ENCODE measurements around the gene PRELID3B. TPM values are rescaled to one million over a fixed set of nuclear protein-coding genes. Genes with fewer than 3 reads are reported as not detected.

PRELID3B gene
- total and polyA plus RNA-seq, 2 of the 8 experiments (the other 6 are each of a cell fraction or from before 2014, with no cell fraction given): 8.1 to 50.5 TPM

- no peak for TF ChIP-seq E2F6 (IDR thresholded peaks at IDR 0.05)
- no peak for TF ChIP-seq HDAC2 (IDR thresholded peaks at IDR 0.05; ENCODE audit: borderline replicate concordance in 1 of 2, low read depth in 2 of 2, low read length in 2 of 2)
- no peak for TF ChIP-seq JUN (IDR thresholded peaks at IDR 0.05; ENCODE audit: low read depth, low read length)
- TF ChIP-seq MAX (IDR thresholded peaks at IDR 0.05): no peak
- no peak for TF ChIP-seq POU5F1 (IDR thresholded peaks at IDR 0.05; ENCODE audit: low read depth, low read length)
- no peak for TF ChIP-seq ATF3 (IDR thresholded peaks at IDR 0.05; ENCODE audit: insufficient read depth, low read depth, low read length)
- no peak for TF ChIP-seq EZH2 (IDR thresholded peaks at IDR 0.05; ENCODE audit: low read depth, low read length, severe bottlenecking)
Observed at GRCh38 chr20:58986286-58986967, 56.2 kb downstream of the PRELID3B start (continued).
